Chondrocyte (in vitro differentiated cells): Measurements from ENCODE around the gene MIS18BP1. TPM values are rescaled to one million over a fixed set of nuclear protein-coding genes. Genes with fewer than 3 reads are reported as not detected.

Source experiments
- DNase-seq: peaks from one replicate; pipeline ENCODE4 v3.0.0; 2021; ENCODE audit warnings: mixed read lengths, low spot score
- H3K27ac Mint-ChIP-seq: one replicate; pipeline ENCODE4 v1.8.0; 2021; ENCODE audit warnings: mild to moderate bottlenecking, moderate library complexity, mixed read lengths; ENCODE audit not compliant: unreplicated experiment
- H3K27me3 Mint-ChIP-seq: 2 replicates; pipeline ENCODE4 v1.8.0; 2021; ENCODE audit warnings: low read depth, mixed read lengths
- H3K36me3 Mint-ChIP-seq: 2 replicates; pipeline ENCODE4 v1.8.0; 2021; ENCODE audit warnings: low read depth, mixed read lengths
- H3K4me1 Mint-ChIP-seq: 2 replicates; pipeline ENCODE4 v1.8.0; 2021; ENCODE audit warnings: low read depth, mild to moderate bottlenecking, mixed read lengths
- H3K4me3 Mint-ChIP-seq: one replicate; pipeline ENCODE4 v1.8.0; 2021; ENCODE audit warnings: mild to moderate bottlenecking, moderate library complexity, mixed read lengths; ENCODE audit not compliant: unreplicated experiment
- H3K9me3 Mint-ChIP-seq: 2 replicates; pipeline ENCODE4 v1.8.0; 2021; ENCODE audit warnings: low read depth, mixed read lengths
- total RNA-seq: library from RNA; stranded (reverse); gene quantifications from 3 replicates; pipeline ENCODE4 v1.2.1, GENCODE V29; 2021
- TF ChIP-seq, protein P1 (sequence below): fragments of 200-600 bp; sonication (generic); IDR thresholded peaks from 2 replicates; pipeline ENCODE4 v1.5.0; 2021; ENCODE audit warnings: antibody characterized with exemption, mild to moderate bottlenecking, moderate library complexity

The MIS18BP1 gene
- total RNA-seq, 1 donor from 2014 or later: 9.4 TPM

DNA sequence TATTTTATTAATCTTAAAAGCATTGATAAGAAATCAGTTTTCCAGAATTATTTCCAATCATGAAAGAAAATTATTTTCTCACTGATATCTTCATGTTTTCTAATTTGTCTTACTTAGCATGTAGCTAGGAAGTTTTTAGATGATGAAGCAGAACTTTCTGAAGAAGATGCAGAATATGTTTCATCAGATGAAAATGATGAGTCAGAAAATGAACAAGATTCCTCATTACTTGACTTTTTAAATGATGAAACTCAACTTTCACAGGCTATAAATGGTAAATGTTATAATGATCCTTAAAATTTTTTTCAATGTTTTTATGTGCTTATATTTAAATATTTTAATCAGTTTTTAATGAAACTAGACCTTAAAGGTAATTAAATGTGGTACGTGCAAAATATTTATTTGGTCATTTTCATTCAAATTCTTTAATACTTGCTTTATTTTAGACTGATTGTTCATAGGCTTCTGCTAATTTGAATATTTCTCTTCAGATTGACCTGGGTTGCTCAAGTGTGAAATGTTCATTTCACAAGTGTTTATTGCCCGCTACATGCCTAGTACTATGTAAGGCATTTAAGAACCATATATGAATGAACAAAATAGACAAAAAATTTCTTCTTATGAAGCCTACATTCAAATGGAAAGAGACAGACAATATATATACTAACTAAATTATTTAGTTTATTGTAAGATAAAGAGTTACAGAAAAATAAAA lies 67.7 kb downstream of the MIS18BP1 start:
- Mint-ChIP-seq H3K27me3 (no peaks in the 10 kb centered on the region), H3K4me3 (no peak overlapping the region), H3K9me3 (no peaks in the 10 kb centered on the region), H3K27ac (no peak overlapping the region), H3K4me1 (no peaks in the 10 kb centered on the region), H3K36me3 (peaks cover 6% of the 10 kb centered on the region)
- no peak for DNase-seq
- TF ChIP-seq, protein P1, sequence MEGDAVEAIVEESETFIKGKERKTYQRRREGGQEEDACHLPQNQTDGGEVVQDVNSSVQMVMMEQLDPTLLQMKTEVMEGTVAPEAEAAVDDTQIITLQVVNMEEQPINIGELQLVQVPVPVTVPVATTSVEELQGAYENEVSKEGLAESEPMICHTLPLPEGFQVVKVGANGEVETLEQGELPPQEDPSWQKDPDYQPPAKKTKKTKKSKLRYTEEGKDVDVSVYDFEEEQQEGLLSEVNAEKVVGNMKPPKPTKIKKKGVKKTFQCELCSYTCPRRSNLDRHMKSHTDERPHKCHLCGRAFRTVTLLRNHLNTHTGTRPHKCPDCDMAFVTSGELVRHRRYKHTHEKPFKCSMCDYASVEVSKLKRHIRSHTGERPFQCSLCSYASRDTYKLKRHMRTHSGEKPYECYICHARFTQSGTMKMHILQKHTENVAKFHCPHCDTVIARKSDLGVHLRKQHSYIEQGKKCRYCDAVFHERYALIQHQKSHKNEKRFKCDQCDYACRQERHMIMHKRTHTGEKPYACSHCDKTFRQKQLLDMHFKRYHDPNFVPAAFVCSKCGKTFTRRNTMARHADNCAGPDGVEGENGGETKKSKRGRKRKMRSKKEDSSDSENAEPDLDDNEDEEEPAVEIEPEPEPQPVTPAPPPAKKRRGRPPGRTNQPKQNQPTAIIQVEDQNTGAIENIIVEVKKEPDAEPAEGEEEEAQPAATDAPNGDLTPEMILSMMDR: no peak

DNA sequence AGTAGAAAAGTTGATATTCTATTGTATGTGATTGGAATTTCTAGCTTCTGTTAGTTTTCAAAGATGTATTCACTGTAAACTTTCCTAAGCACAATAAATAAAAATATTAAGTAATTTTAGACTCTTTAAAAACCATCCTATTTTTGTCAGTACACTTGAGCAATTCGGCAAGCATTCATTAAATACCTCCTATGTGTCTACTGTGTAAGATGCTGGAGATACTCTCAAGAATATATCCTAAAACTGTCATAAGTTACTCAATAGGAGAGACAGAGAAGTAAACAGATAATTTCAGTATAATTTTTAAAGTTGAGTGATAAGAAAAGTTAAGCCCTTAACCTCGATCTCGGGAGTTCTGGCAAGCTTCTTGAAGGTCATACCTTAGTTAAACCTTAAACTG lies 71.2 kb downstream of the MIS18BP1 start:
- no peaks in the 10 kb centered on the region for H3K9me3 Mint-ChIP-seq
- H3K4me3 Mint-ChIP-seq: no peak overlapping the region
- H3K4me1 Mint-ChIP-seq: peaks cover 4% of the 10 kb centered on the region
- TF ChIP-seq, protein P1: no peak
- peaks cover 2% of the 10 kb centered on the region for H3K36me3 Mint-ChIP-seq
- DNase-seq: no peak
- H3K27me3 Mint-ChIP-seq: no peaks in the 10 kb centered on the region
- no peak overlapping the region for H3K27ac Mint-ChIP-seq

DNA sequence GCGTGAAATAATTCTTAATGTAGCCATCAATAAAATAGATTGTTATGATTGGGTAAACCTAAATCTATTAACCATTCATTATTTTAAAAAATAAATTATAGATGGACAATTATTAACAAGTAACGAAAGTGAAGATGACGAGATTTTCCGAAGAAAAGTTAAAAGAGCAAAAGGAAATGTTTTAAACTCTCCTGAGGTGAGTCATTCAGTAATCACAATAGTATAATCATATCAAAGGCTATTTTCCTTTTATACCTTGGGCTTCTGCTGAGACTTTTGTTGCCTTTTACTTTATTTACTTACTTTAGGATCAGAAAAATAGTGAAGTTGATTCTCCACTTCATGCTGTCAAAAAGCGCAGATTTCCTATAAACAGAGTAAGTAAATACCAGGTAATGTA lies 71.7 kb downstream of the MIS18BP1 start:
- Mint-ChIP-seq H3K4me3 (no peak overlapping the region), H3K4me1 (peaks cover 4% of the 10 kb centered on the region), H3K36me3 (peaks cover 2% of the 10 kb centered on the region), H3K27ac (no peak overlapping the region), H3K9me3 (no peaks in the 10 kb centered on the region), H3K27me3 (no peaks in the 10 kb centered on the region)
- DNase-seq: no peak
- TF ChIP-seq, protein P1: no peak

DNA sequence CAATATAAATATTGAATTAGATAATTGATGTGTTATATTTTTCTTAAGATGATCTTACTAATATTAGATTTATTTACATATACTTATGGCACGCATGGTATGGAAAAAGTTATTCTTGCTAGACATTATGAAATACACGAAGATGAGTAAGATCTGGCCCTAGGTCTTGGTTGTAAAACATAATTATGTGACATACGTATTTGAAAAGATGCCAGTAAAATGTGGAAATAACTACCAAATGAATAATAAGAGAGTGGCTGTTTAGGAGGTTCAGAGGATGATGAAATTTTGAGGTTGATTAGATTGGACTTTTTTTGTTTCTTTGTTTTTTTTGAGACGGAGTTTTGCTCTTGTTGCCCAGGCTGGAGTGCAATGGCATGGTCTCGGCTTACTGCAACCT lies 75.9 kb downstream of the MIS18BP1 start:
- Mint-ChIP-seq H3K27me3 (no peaks in the 10 kb centered on the region), H3K4me3 (no peak overlapping the region), H3K36me3 (no peaks in the 10 kb centered on the region), H3K9me3 (no peaks in the 10 kb centered on the region), H3K27ac (no peak overlapping the region), H3K4me1 (peaks cover 4% of the 10 kb centered on the region)
- DNase-seq: no peak
- TF ChIP-seq, protein P1: no peak

DNA sequence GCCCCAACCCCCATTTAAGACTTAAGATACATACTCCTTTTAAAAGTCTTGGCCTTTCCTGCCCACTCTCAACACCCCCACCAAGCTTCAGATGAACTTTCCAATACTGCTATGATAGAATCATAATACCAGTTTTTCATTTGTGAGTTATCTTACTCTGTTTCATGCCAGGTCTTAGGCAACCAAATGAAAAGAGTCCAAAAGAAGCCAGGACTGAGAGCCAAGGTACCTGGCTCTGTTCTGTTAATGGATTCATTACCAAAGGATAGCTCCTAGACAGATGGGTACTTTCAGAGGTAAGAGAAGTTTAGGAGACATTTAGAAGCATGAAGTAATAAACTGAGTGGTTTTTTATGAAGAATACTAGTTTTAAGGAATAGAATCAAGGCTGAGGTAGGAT lies 83.1 kb downstream of the MIS18BP1 start:
- Mint-ChIP-seq H3K4me1 (no peaks in the 10 kb centered on the region), H3K27ac (no peak overlapping the region), H3K4me3 (no peak overlapping the region), H3K27me3 (no peaks in the 10 kb centered on the region), H3K9me3 (no peaks in the 10 kb centered on the region), H3K36me3 (no peaks in the 10 kb centered on the region)
- no peak for DNase-seq
- TF ChIP-seq, protein P1: no peak
